ENCODE data around the gene COPS2. TPM values are rescaled to one million over a fixed set of nuclear protein-coding genes. Genes with fewer than 3 reads are reported as not detected.

COPS2 gene
- total RNA-seq, 2 experiments from 2014 or later: 131 to 136 TPM

DNA sequence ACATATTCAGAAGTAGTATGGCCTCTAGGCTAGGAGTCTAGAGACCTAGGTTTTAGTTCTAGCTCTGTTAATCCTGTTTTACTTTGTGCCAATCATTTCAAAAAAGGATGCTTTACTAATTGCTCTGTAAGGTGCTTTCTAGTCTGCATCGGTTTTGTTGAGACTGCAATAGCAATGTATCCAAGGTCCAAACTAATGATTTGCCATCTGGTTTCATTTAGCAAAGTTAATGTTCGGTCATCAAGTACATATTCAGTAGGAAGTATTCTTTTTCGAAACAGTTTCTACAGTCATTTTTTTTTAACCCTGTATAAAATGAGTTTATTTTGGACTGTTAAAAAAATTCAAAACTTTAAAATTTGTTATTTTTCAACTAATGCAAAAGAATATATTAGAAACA lies 12.6 kb upstream of the COPS2 start:
- H3K27me3 Mint-ChIP-seq: no peaks in the 10 kb centered on the region
- POLR2A ChIA-PET: interaction anchor here (0.6 kb wide), 1 partner anchor 1575 kb away, joined by 3 read pairs; no protein-coding TSS in a partner anchor
- ATAC-seq (ENCODE audit: poor library complexity): no peak
- H3K27ac Mint-ChIP-seq: peak overlapping the region; percentile 93
- Histone ChIP-seq H3K4me3 (ENCODE audit: low read length) (no peak overlapping the region), H3K27me3 (ENCODE audit: control insufficient read depth in 1 of 2, insufficient read depth in 2 of 2, low read length in 2 of 2) (no peaks in the 10 kb centered on the region), H3K27ac (ENCODE audit: low read depth in 1 of 2, low read length in 2 of 2) (no peak overlapping the region), H3K4me1 (ENCODE audit: insufficient read depth, low read length) (peaks cover 18% of the 10 kb centered on the region), H3K9me3 (ENCODE audit: control insufficient read depth in 1 of 2, insufficient read depth in 1 of 2, low read length in 2 of 2) (no peaks in the 10 kb centered on the region), H3K36me3 (ENCODE audit: insufficient read depth, low read length) (peaks cover under 1% of the 10 kb centered on the region)
- DNase-seq: no peak
- peaks cover 10% of the 10 kb centered on the region for H3K36me3 Mint-ChIP-seq (ENCODE audit: low read depth)
- intact Hi-C loops (cut with DNase I, micrococcal nuclease): no loop called here
- TF ChIP-seq CTCF (IDR thresholded peaks at IDR 0.05): no peak
- CTCF ChIA-PET: no interaction called here
- H3K9me3 Mint-ChIP-seq: no peaks in the 10 kb centered on the region
- H3K4me1 Mint-ChIP-seq (ENCODE audit: low read depth): peaks cover 40% of the 10 kb centered on the region
- peak overlapping the region; percentile 15 for H3K4me3 Mint-ChIP-seq

GRCh38 chr15:49164865-49165264 lies 9.5 kb upstream of the COPS2 start:
- Histone ChIP-seq H3K4me3 (ENCODE audit: low read length) (no peak overlapping the region), H3K9me3 (ENCODE audit: control insufficient read depth in 1 of 2, insufficient read depth in 1 of 2, low read length in 2 of 2) (no peaks in the 10 kb centered on the region), H3K4me1 (ENCODE audit: insufficient read depth, low read length) (peaks cover 4% of the 10 kb centered on the region), H3K36me3 (ENCODE audit: insufficient read depth, low read length) (peaks cover 8% of the 10 kb centered on the region), H3K27ac (ENCODE audit: low read depth in 1 of 2, low read length in 2 of 2) (no peak overlapping the region), H3K27me3 (ENCODE audit: control insufficient read depth in 1 of 2, insufficient read depth in 2 of 2, low read length in 2 of 2) (no peaks in the 10 kb centered on the region)
- no peak overlapping the region for H3K4me3 Mint-ChIP-seq
- H3K27ac Mint-ChIP-seq: no peak overlapping the region
- H3K27me3 Mint-ChIP-seq: no peaks in the 10 kb centered on the region
- no peak for TF ChIP-seq CTCF (IDR thresholded peaks at IDR 0.05)
- POLR2A ChIA-PET: interaction anchor here (1.5 kb wide), 1 partner anchor 9 kb away, joined by 3 read pairs; no protein-coding TSS in a partner anchor
- peaks cover 8% of the 10 kb centered on the region for H3K4me1 Mint-ChIP-seq (ENCODE audit: low read depth)
- intact Hi-C loops (cut with DNase I, micrococcal nuclease): no loop called here
- DNase-seq (no peak), ATAC-seq (ENCODE audit: poor library complexity) (no peak)
- CTCF ChIA-PET: no interaction called here
- H3K9me3 Mint-ChIP-seq: no peaks in the 10 kb centered on the region
- peaks cover 10% of the 10 kb centered on the region for H3K36me3 Mint-ChIP-seq (ENCODE audit: low read depth)

DNA sequence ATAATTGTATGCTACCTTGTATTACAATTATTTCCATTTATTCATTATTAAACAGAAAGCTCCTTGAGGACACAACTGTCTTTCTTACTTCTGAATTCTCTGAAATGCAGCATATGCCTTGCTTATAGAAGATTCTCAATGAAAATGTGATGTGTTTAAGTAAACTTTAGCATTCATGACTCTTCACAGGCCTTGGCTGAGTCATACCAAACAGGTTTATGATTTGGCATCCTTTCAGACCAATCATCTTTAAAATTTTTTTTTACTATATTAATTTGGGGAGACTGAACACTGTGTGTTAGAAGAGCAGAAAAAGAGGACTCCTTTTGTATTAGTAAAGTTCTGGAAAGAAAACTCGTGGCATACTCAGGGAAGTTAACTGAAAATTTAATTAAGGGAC lies 8.3 kb upstream of the COPS2 start:
- peaks cover 10% of the 10 kb centered on the region for H3K36me3 ChIP-seq (ENCODE audit: insufficient read depth, low read length)
- POLR2A ChIA-PET: no interaction called here
- Mint-ChIP-seq H3K27ac (no peak overlapping the region), H3K4me3 (no peak overlapping the region), H3K9me3 (no peaks in the 10 kb centered on the region), H3K36me3 (ENCODE audit: low read depth) (peaks cover 9% of the 10 kb centered on the region), H3K27me3 (no peaks in the 10 kb centered on the region), H3K4me1 (ENCODE audit: low read depth) (peaks cover 2% of the 10 kb centered on the region)
- no peak for DNase-seq
- no peak overlapping the region for H3K4me3 ChIP-seq (ENCODE audit: low read length)
- no peak for TF ChIP-seq CTCF (IDR thresholded peaks at IDR 0.05)
- H3K27ac ChIP-seq (ENCODE audit: low read depth in 1 of 2, low read length in 2 of 2): no peak overlapping the region
- no peaks in the 10 kb centered on the region for H3K4me1 ChIP-seq (ENCODE audit: insufficient read depth, low read length)
- H3K9me3 ChIP-seq (ENCODE audit: control insufficient read depth in 1 of 2, insufficient read depth in 1 of 2, low read length in 2 of 2): no peaks in the 10 kb centered on the region
- intact Hi-C loops (cut with DNase I, micrococcal nuclease): no loop called here
- CTCF ChIA-PET: no interaction called here
- H3K27me3 ChIP-seq (ENCODE audit: control insufficient read depth in 1 of 2, insufficient read depth in 2 of 2, low read length in 2 of 2): no peaks in the 10 kb centered on the region
- ATAC-seq (ENCODE audit: poor library complexity): no peak
